ENCODE measurements around the gene AHNAK. TPM values are rescaled to one million over a fixed set of nuclear protein-coding genes. Genes with fewer than 3 reads are reported as not detected.

Gene AHNAK
- total RNA-seq, 1 donor, result 250 TPM

DNA sequence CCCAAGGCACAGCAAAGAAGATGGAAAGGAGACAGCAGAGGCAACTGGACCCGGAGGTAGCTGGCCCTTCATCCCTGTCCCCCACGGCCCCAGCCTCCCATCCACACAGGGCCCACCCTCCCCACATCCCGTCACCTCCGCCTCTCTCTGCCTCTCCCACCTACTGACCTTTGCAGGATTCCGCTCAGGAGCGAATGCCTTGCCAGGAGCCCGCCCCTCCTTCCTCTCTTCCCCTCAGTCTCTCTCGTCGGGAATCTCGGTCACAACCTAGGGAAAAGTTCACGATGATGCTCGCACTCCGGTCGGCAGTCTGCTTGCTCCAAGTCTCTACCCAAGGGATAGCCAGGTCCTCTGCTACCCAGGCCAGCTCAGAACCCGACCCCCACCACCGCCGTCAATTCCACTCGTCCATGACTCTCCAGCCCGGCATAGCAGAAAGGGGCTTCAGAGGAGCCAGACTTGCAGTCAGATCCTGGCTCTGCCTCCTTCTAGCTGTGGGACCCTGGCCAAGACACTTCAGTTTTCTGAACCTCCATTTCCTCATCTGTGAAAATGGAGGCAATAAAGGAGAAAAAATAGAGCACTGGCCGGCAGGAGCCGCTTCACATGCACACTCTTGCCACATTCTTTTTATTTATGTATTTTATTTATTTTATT, 10.2 kb downstream of the AHNAK start:
- DNase-seq (ENCODE audit: low read depth in 2 of 3, low spot score in 2 of 3), result no peak

DNA sequence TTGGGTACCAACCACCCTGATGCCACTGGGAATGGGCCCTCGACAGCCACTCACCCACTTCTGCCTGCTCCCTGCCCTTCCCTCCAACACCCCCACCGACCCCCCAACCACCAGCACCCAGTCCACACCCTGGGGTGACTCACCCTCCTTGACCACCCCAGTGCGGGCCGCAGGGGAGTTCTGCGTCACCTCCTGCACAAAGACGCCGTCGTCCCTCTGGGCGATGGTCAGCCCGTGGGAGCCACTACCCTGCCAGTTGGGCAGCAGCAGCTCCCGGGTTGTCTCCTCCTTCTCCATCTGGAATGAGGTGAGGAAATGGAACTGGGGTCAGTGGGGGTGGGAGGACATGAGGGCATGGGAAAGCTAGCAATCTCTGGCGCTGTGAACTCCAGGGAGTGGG, 10.8 kb downstream of the AHNAK start:
- no peak for DNase-seq (ENCODE audit: low read depth in 2 of 3, low spot score in 2 of 3)

- DNase-seq (ENCODE audit: low read depth in 2 of 3, low spot score in 2 of 3), result no peak
Observed at GRCh38 chr11:62534779-62535545, 11.6 kb downstream of the AHNAK start.

- no peak for DNase-seq (ENCODE audit: low read depth in 2 of 3, low spot score in 2 of 3)
Observed at GRCh38 chr11:62532096-62532495, 14.5 kb downstream of the AHNAK start.

DNA sequence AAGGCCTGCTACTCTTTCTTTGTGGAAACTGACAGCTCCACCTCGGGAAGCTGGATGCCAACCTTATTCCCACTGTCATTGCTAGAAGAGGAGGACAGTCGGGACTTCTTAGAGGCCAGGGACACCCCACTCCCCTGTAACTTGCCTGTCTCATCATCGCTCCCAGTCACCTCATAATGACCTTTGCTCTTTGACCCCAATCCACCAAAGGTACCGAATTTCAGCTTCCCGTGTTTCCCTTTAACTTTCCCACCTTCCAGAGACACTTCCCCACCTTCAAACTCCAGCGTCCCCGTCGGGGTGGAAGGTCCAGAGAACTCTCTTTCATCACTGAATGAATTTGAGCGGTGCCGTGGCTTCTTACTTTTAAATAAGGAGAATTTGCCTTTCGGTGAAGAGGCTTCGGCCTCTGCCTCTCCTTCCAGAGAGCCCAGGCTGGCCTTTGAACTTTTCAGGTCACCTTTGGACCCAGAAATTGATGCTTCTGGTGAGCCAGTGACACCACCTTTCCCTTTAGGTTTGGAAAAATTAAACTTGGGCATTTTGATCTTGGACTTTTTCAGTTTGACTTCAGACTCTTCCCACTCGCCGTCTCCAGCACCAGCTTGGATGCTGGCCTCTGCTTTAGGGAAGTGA, 29.8 kb downstream of the AHNAK start:
- no peak for DNase-seq (ENCODE audit: low read depth in 2 of 3, low spot score in 2 of 3)

DNA sequence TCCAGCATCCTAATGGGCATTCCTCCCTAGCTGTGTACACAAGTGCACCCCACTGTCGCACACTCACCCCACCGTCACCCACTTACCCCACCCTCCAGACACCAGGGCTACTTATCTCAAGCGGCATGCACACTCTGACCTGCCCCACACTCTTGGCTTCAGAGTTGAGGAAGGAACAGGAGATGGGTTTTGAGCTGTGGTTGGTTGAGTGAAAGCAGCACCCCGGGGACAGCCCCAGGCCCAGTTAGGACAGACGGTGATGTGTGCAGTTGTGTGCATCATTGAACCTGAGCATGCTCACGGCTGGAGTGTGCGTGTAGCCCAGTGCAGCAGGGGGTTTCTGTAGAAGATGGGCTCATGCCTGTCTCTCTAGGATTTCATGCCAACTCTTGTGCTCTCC, 32.5 kb downstream of the AHNAK start:
- no peak for DNase-seq (ENCODE audit: low read depth in 2 of 3, low spot score in 2 of 3)

DNA sequence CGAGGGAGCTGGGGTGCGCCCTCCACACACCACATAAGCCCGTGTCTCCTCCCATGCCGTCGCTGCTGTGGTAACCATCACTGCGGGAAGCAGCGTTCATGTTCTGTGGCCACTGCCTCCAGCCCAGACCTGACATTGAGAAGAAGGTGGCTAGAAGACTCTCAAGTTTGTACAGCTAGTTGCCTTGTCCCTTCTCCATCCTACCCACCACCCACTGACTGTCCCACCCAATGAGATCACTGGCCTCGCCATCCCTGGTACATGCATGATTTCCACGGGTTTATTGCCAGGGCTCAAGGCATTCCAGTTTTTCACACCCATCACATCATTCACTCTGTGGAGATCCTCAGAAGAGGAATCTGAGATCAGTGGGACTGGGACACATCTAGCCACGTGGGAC, 33.0 kb downstream of the AHNAK start:
- DNase-seq (ENCODE audit: low read depth in 2 of 3, low spot score in 2 of 3), result no peak

GRCh38 chr11:62512961-62513360, 33.6 kb downstream of the AHNAK start:
- no peak for DNase-seq (ENCODE audit: low read depth in 2 of 3, low spot score in 2 of 3)

- peak in 1 of 3 donors; percentile 36 for DNase-seq (ENCODE audit: low read depth in 2 of 3, low spot score in 2 of 3)
Observed at GRCh38 chr11:62508336-62509058, 38.1 kb downstream of the AHNAK start.

DNA sequence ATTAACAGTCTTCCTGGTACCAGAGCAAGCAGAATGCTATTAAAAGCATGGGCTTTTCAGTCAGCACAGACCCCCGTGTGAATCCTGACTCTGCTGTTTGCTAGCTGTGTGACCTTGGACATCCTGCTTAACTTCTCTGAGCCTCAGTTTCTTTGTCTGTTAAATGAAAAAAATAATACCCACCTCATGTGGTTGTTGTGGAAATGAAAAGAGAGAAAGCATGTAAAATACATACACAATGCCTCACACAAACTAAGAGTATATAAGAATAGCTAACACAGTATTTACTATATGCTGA, 39.5 kb downstream of the AHNAK start:
- no peak for DNase-seq (ENCODE audit: low read depth in 2 of 3, low spot score in 2 of 3)

- DNase-seq (ENCODE audit: low read depth in 2 of 3, low spot score in 2 of 3), result no peak
Observed at GRCh38 chr11:62506413-62507124, 40.0 kb downstream of the AHNAK start.

DNA sequence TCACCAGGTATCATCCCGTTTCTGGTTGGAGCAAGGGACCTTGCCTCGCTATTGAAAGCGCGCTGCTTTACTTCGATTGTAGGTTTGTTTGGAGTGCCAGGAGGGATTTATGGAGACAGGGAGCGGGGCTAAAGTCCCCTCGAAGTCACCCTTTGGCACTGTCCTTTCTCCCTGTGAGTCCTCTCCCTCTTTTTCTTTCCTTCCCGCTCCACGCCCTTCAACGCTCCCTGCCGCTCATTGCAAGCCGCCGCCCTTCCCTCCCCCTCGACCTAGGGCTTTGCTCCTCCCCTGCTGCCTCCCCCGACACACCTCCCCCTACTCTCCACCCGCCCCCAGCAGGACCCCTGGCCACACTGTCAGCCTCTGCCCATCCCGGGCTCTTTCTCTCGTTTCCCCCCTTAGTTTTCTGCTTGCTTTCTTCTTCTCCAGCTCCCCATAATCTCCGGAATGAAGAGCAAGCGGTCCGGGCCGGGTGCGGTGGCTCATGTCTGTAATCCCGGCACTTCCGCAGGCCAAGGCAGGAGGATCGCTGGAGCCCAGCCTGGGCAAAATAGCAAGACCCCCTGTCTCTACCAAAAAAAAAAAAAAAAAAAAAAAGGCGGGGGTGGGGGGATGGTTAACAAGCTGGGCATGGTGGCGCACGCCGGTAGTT, 41.0 kb downstream of the AHNAK start:
- no peak for DNase-seq (ENCODE audit: low read depth in 2 of 3, low spot score in 2 of 3)

- no peak for DNase-seq (ENCODE audit: low read depth in 2 of 3, low spot score in 2 of 3)
Observed at GRCh38 chr11:62505059-62505439, 41.6 kb downstream of the AHNAK start.

DNA sequence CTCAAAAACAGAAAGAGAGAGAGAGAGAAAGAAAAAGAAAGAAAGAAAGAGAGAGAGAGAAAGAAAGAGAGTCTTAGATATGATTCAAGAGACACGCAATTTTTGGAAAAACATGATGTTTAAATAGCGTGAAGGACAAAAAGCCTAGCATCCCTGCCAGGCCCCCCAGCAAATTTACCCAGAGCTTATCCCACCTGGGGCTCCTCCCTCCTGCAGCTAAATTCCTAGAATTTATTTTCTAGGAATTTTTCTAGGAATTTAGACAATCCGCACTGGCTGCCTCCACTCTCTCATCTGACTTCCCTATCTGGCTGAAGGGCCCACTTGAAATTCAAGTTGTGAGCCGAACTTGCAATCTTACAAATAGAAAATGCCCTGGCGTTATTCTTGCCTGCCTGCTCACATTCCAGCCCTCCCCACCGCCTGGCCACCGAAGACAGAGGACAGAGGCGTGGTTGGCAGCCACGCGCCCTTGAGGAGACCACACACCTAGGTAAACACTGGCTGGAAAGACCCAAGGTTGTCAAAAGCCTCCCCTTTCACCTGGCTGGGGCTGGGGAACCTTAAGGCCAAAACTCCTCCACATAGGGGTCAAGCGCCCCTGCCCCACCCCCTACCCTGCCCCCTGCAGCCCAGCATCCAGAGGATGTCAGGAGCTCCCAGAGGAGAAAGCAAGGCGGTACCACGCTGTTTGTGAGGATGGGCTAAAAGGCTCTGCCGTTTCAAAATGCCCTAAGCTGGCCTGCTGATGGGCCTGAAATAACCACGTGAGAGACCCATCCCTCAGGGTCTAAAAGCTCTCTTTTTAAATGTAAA, 42.2 kb downstream of the AHNAK start:
- DNase-seq (ENCODE audit: low read depth in 2 of 3, low spot score in 2 of 3), result no peak

DNA sequence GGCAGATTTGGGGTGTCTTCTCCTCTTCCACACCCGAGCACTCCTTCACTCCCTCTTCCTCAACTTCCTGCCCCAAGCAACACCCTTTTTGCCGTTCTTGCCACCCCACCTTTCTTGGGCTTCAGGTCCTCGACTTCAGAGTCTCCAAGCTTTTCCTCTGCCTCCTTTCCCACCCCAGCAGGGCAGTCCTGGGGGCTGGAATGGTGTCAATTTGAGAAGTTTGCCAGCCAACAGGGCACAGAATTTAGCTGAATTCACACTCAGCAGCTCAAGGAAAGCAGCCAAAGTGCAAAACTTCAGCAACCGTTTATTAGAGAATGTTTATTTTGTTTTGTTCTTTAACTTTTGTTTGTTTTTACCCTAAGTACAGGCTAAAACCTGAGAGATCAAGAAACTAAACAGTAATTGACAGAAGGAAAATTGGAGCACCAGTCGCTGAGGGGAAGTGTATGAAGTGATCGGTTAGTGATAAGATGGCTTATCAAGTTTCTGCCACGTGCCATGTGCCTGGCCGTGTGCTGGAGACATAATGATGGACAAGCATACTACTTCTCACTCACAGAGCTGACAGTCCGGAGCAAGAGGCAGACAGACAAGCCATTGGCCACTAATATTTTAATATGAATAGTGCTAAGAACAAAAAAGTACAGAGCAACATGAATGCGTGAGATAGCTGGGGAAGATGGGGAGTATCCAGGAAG, 44.4 kb downstream of the AHNAK start:
- DNase-seq (ENCODE audit: low read depth in 2 of 3, low spot score in 2 of 3), result no peak

- no peak for DNase-seq (ENCODE audit: low read depth in 2 of 3, low spot score in 2 of 3)
Observed at GRCh38 chr11:62501432-62501891, 45.1 kb downstream of the AHNAK start.

DNA sequence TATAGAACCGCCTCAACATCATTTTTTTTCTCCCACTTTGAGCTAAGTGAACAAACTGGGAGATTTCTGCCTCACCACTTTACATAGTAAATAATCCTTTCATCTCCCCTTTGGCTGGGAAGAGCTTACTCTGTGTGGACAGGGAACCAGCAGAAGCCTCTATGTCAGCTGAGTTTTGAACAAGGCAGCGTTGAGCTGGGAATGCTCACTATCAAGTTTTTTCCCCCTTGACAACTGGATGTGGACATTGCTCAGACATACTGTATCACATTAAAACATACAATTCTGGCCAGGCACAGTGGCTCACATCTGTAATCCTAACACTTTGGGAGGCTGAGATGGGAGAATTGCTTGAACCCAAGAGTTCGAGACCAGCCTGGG, 46.0 kb downstream of the AHNAK start:
- no peak for DNase-seq (ENCODE audit: low read depth in 2 of 3, low spot score in 2 of 3)

GRCh38 chr11:62499944-62500649, 46.5 kb downstream of the AHNAK start:
- DNase-seq (ENCODE audit: low read depth in 2 of 3, low spot score in 2 of 3), result no peak
